Thymus (tissue), 11 donors: ENCODE measurements around the gene KLK1. TPM values are rescaled to one million over a fixed set of nuclear protein-coding genes. Genes with fewer than 3 reads are reported as not detected.
A peak's percentile ranks its signal among the peaks of the same experiment; 100 is the strongest.
"Not testable (repeated sequence)": the region's sequence is repeated elsewhere in the genome, so short reads cannot be mapped to it uniquely, and the experiment has no call there.

Experiments used
- DNase-seq, 9 donors: peaks; one replicate each; pipeline ENCODE4 v3.0.0-alpha.2; 2013; ENCODE audit warnings: low spot score in 9 of 9, low read depth in 6 of 9, missing footprints in 1 of 9
- H3K27ac ChIP-seq, 2 donors: one replicate each; pipeline ENCODE4 v1.5.1; 2013; ENCODE audit warnings: control low read depth in 1 of 2, low read depth in 1 of 2, low read length in 1 of 2, mild to moderate bottlenecking in 1 of 2, moderate library complexity in 1 of 2
- H3K27me3 ChIP-seq, 2 donors: one replicate each; pipeline ENCODE4 v1.5.1; 2013; ENCODE audit warnings: low read length in 1 of 2; ENCODE audit not compliant: control insufficient read depth in 2 of 2, insufficient read depth in 1 of 2
- H3K36me3 ChIP-seq, 2 donors: one replicate each; pipeline ENCODE4 v1.5.1; 2013; ENCODE audit warnings: low read length in 1 of 2, mild to moderate bottlenecking in 1 of 2, moderate library complexity in 1 of 2; ENCODE audit not compliant: control insufficient read depth in 2 of 2, insufficient read depth in 2 of 2
- H3K4me1 ChIP-seq, 2 donors: one replicate each; pipeline ENCODE4 v1.5.1; 2013; ENCODE audit warnings: low read length in 2 of 2; ENCODE audit not compliant: control insufficient read depth in 2 of 2, insufficient read depth in 2 of 2
- H3K4me3 ChIP-seq, 2 donors: one replicate each; pipeline ENCODE4 v1.5.1; 2013; ENCODE audit warnings: low read length in 2 of 2, control low read depth in 1 of 2, mild to moderate bottlenecking in 1 of 2
- H3K9me3 ChIP-seq, 2 donors: one replicate each; pipeline ENCODE4 v1.5.1; 2013; ENCODE audit warnings: low read length in 1 of 2, mild to moderate bottlenecking in 1 of 2; ENCODE audit not compliant: control insufficient read depth in 2 of 2, insufficient read depth in 1 of 2
- WGBS: extraction: QIAGEN DNeasy Blood & Tissue Kit; methylation state at CpG from one replicate; pipeline ENCODE4 v1.1.7; 2013; 5-methylcytosine and 5-hydroxymethylcytosine counted together
- polyA plus RNA-seq: library from polyadenylated mRNA; stranded (reverse); fragments of 200-250 nt; gene quantifications from one replicate; pipeline ENCODE4 v1.2.3, GENCODE V29; 2013
- total RNA-seq: library from RNA; stranded (reverse); fragments of 120-200 nt; gene quantifications from one replicate; pipeline ENCODE4 v1.2.4, GENCODE V29; 2013
- donor health status: healthy.

KLK1 gene
- total and polyA plus RNA-seq, 2 donors = 0.14 to 1.6 TPM

DNA sequence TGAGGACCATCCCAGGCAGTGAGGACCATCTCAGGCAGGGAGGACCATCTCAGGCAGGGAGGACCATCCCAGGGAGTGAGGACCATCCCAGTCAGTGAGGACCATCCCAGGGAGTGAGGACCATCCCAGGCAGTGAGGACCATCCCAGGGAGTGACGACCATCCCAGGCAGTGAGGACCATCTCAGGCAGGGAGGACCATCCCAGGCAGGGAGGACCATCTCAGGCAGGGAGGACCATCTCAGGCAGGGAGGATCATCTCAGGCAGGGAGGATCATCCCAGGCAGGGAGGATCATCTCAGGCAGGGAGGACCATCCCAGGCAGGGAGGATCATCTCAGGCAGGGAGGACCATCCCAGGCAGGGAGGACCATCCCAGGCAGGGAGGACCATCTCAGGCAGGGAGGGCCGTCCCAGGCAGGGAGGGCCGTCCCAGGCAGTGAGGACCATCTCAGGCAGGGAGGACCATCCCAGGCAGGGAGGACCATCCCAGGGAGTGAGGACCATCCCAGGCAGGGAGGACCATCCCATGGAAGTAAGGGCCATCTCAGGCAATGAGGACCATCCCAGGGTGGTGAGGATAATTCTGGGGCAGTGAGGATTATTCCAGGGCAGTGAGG is 11.9 kb downstream of the KLK1 start:
- not testable (repeated sequence) for DNase-seq
- WGBS = 90% methylated on average over 3 of the region's 3 CpGs

DNA sequence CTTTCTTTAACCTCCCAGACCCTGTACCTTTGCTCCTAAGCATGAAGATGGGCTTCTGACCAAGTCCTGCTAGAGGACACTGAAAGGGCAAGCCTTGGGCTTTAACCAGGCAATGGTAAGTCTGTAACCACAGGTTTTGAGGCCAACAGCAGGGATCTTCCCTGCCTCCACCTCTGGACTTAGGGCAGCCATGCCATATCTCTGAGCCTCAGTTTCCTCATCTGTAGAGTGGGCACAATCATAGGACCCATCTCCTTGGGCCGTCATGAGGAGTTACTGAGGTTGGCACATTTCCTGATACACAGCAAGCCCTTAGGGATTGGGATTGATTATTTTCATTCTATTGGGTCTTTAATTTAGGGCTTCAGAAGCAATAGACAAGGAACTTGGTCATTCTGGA is 14.7 kb downstream of the KLK1 start:
- WGBS = 77% methylated on average over 1 of the region's 1 CpG
- Histone ChIP-seq H3K4me3 (no peak overlapping the region), H3K27ac (no peak overlapping the region), H3K4me1 (peaks cover under 1 to 4% of the 10 kb centered on the region in 2 donors), H3K36me3 (no peaks in the 10 kb centered on the region), H3K9me3 (no peaks in the 10 kb centered on the region), H3K27me3 (no peaks in the 10 kb centered on the region)
- no peak for DNase-seq

More for the DNA sequence above, 11.9 kb downstream of the KLK1 start:
- not testable (repeated sequence) for H3K27ac ChIP-seq, H3K9me3 ChIP-seq, H3K4me1 ChIP-seq, H3K36me3 ChIP-seq, H3K4me3 ChIP-seq
- peaks cover 5 to 14% of the 10 kb centered on the region in 2 donors for H3K27me3 ChIP-seq

DNA sequence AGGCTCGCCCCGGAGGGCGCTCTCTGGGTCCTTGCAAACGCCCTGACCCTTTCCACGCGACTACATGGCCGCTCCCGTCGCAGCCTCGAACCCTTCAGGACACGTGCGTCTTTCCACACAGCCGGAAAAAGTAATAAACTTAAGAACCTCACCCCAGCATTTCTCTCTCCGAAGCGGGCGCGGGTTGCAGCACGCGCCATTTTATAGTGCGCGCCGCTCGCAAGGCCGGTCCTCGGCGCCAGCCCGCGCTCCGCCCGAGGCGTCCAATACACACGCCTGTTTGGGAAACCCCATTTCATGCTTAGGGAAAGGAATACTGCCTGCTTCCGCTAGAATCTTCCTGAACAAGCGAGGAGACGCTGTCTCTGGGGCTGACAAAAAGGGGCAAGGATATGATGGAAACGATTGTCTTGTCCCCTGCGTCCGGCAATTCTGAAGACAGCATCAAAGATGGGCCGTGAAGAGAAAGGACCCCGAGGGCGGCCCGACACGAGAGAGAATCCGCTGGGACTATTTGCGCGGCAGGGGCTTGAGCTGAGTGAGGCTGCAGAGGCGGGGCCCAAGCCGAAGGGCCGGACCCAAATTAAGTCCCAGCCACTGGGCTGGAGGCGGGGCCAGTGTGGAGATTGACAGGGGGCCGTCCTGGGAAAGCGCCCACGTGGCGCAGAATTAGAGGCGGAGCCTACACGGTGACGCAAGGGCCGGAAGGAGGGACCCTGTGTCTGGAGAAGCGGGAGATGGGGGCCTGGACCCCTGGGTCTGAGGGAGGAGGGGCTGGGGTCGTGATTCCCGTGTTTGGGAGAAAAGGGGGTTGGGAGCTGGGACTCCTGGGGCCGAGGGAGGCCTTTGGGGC is 18.9 kb downstream of the KLK1 start:
- H3K9me3 ChIP-seq = no peaks in the 10 kb centered on the region
- DNase-seq = peak; percentile 92 to 99 (median 96)
- WGBS = under 1% methylated on average over 62 of the region's 62 CpGs
- H3K4me3 ChIP-seq = peak overlapping the region; percentile 81 to 94
- H3K36me3 ChIP-seq = peaks cover 13 to 20% of the 10 kb centered on the region in 2 donors
- peaks cover 14% of the 10 kb centered on the region in 2 donors for H3K4me1 ChIP-seq
- H3K27me3 ChIP-seq = no peaks in the 10 kb centered on the region
- H3K27ac ChIP-seq = peak overlapping the region; percentile 99

DNA sequence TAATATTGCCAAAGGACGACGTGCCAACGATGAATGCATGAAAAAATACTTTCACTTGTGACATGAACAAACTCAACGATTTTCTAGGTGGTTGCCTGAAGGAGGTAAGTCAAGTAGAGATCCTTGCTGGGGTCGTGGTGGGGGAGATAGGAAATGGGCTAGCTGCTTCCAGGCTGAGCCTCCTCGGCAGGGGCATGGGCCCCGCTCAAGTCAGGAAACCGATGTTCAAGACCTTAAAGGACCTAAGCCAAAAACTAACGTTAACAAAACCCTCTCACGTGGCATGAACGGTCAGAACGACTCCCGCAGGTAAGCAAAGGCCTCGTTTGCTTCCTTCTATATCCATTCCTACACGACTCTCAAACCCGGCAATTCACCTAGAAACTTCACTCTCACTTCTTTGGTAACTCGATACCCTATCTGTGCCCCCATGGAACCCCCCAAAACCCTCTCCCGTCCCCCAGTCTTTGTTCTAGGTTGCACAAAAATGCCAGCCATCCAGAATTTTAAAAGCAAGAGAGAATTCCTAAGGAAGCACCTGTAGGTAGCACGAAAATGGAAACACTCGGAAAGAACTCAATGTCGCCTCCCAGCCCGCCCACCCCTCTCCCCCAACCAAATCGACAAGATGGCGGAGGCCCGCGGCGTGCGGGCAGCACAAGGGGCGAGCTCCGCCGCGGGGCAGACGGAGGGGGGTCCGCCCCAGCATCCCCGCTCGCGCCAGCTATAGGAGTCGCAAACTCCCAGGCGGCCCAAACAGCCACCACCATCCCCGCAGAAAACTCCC is 19.8 kb downstream of the KLK1 start:
- peak overlapping the region; percentile 99 for H3K27ac ChIP-seq
- under 1% methylated on average over 40 of the region's 40 CpGs for WGBS
- H3K4me1 ChIP-seq = peaks cover 14% of the 10 kb centered on the region in 2 donors
- no peaks in the 10 kb centered on the region for H3K27me3 ChIP-seq
- H3K36me3 ChIP-seq = peaks cover 21 to 28% of the 10 kb centered on the region in 2 donors
- peak overlapping the region; percentile 81 to 94 for H3K4me3 ChIP-seq
- peak in 2 of 9 donors; percentile 20 to 28 for DNase-seq
- no peaks in the 10 kb centered on the region for H3K9me3 ChIP-seq

DNA sequence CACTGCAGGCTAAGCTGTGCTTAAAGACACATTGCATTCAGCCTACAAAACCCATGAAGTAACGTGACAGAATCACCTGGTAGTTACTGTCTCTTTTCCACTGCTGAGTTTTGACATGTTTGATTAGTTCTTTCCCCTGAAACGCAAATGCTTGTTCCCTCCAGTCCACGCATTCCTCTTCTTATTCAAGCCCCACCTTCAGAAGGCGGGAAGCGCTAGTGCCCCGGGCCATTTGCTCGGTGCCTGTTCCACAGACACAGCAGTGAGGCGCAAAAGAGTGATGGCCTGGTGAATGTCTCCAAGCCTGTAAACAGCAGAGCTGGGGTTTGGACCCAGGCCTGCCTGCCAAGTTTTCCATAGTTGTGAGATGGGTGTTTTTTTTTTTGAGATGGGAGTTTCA is 22.5 kb downstream of the KLK1 start:
- peaks cover 14% of the 10 kb centered on the region in 2 donors for H3K4me1 ChIP-seq
- no peak overlapping the region for H3K27ac ChIP-seq
- WGBS = 96% methylated on average over 8 of the region's 8 CpGs
- no peak overlapping the region for H3K4me3 ChIP-seq
- H3K9me3 ChIP-seq = no peaks in the 10 kb centered on the region
- H3K27me3 ChIP-seq = no peaks in the 10 kb centered on the region
- peaks cover 45 to 52% of the 10 kb centered on the region in 2 donors for H3K36me3 ChIP-seq
- DNase-seq = no peak

DNA sequence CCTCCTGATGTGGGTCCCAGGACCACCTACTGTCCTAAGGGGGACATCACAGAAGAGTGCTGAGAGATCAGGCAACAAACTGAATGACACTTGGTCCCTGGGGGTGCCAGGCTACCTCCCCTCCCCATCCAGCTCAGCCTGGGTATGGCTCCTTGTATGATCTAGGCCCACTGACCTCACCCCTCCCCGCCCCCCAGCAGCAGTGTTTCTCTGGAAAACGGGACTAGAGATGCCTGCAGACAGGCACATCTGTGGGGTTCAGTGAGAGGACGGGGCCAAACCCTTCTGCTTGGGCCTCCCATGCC is 24.1 kb downstream of the KLK1 start:
- 96% methylated on average over 3 of the region's 3 CpGs for WGBS
- H3K4me1 ChIP-seq = peaks cover 14 to 17% of the 10 kb centered on the region in 2 donors

DNA sequence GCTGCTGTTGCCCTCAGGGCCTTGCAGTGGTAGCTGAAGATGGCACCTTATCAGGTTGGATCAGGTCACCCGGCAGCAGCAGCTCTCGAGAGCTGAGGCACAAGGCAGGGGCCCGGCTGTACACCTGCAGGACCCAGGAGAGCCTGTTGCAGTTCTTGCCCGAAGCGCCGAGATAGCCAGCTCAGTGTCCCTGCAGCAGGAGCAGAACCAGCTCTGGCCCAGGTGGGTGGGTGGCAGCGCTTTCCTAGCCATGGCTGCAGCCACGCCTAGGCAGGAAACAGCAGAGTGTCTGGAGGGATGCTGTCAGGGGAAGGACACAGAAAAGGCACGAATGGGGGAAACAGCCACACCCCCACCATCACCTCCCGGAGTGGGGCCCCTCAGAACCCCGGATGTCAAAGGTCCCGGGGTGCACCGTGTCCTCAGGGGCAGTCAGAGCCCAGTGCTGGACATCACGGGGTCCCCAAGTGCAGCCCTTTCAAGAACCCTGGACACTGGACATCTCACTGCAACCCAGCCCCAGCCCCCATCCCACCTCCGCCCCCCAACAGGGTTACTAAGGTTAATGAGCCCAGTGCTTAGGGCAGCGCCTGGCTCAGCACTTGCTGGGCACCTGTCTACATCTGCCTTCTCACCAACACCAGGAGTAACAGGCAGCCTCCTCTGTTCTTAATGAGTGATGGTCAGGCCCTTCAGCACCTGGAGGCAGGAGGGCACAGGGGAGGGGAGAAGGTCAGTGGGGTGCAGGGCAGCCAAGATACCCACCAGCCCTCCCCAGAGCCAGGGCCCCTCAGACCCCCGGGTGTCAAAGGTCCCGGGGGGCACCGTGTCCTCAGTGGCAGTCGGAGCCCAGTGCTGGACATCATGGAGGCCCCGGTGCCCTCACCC is 24.7 kb downstream of the KLK1 start:
- 96% methylated on average over 21 of the region's 21 CpGs for WGBS
- Histone ChIP-seq H3K27ac (peak overlapping the region in 1 of 2 donors; percentile 11), H3K4me1 (peaks cover 14 to 20% of the 10 kb centered on the region in 2 donors), H3K9me3 (no peaks in the 10 kb centered on the region), H3K4me3 (no peak overlapping the region), H3K27me3 (peaks cover 0 to 2% of the 10 kb centered on the region in 2 donors), H3K36me3 (peaks cover 51 to 54% of the 10 kb centered on the region in 2 donors)
- DNase-seq = no peak

More for the DNA sequence above, 24.1 kb downstream of the KLK1 start:
- Histone ChIP-seq H3K27me3 (no peaks in the 10 kb centered on the region), H3K36me3 (peaks cover 51 to 54% of the 10 kb centered on the region in 2 donors), H3K27ac (peak overlapping the region in 1 of 2 donors; percentile 11), H3K9me3 (no peaks in the 10 kb centered on the region), H3K4me3 (no peak overlapping the region)
- DNase-seq = no peak

DNA sequence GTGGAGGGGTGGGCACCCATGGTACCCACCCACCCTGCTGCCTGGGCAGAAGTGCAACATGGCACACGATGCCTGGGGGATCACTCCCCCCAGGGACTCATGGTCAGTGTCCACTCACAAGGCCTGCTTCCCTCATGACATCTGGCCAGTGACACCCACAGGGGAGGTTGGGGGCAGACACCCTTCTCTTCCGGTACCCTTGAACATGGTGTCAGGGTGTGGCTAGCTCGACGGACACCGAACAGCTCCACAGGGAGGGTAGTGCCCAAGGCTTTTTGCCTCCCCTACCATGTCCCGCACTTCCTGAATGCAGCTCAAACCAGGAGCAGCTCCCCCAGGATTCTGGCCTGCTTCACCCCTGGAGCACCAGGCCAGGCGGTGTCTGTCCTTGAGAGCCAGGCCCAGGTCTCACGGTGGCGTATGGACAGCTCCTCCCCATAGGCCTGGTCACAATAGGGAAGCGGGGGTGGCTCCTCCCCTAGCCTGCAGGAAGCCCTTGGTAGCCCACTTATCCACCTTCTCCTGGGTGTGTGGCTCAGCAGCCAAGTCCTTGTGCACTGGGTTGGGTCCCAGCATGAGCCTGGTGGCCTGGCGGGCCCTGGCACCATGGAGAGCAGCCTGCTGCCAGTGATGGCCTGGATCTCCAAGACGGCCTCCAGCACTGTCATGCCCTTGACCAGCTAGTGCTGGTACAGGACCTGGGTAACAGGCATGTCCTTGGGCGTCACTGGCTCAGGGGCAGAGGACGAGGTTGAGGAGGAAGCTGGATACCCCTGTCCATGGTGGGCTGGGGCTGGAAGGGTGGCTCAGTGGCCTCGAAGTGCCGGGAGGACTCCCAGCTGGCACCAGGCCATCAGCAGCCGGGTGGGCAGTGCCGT is 25.6 kb downstream of the KLK1 start:
- DNase-seq = no peak
- 98% methylated on average over 18 of the region's 18 CpGs for WGBS
- Histone ChIP-seq H3K4me1 (peaks cover 7 to 16% of the 10 kb centered on the region in 2 donors), H3K9me3 (no peaks in the 10 kb centered on the region), H3K27ac (no peak overlapping the region), H3K27me3 (peaks cover 0 to 7% of the 10 kb centered on the region in 2 donors), H3K36me3 (peaks cover 51 to 54% of the 10 kb centered on the region in 2 donors), H3K4me3 (no peak overlapping the region)
